Small intestine (tissue), 7 donors: ENCODE results near the gene ZNF829. TPM values are rescaled to one million over a fixed set of nuclear protein-coding genes. Genes with fewer than 3 reads are reported as not detected.
A peak's percentile ranks its signal among the peaks of the same experiment; 100 is the strongest.

Experiments
- DNase-seq, 2 donors: peaks; one replicate each; pipeline versions ENCODE4 v3.0.0 to v3.0.0-alpha.2; 2013
- FAIRE-seq: peaks from 2 replicates; lab custom pipeline; 2012; peaks lifted over from hg19 to GRCh38; lab: Jason Lieb, UNC
- H3K27ac ChIP-seq, 3 donors: one replicate each; pipeline ENCODE4 v1.5.1; 2013; ENCODE audit warnings: low read length in 2 of 3, mild to moderate bottlenecking in 2 of 3, control low read depth in 1 of 3, inconsistent platforms in 1 of 3, low read depth in 1 of 3, moderate library complexity in 1 of 3
- H3K27me3 ChIP-seq, 3 donors: one replicate each; pipeline ENCODE4 v1.6.1; 2013; ENCODE audit warnings: low read length in 3 of 3, inconsistent platforms in 1 of 3; ENCODE audit not compliant: control insufficient read depth in 3 of 3, insufficient read depth in 3 of 3
- H3K36me3 ChIP-seq, 3 donors: one replicate each; pipeline ENCODE4 v1.6.1; 2013; ENCODE audit warnings: low read length in 3 of 3, inconsistent platforms in 1 of 3, low read depth in 1 of 3, mild to moderate bottlenecking in 1 of 3, moderate library complexity in 1 of 3; ENCODE audit not compliant: control insufficient read depth in 3 of 3, insufficient read depth in 2 of 3
- H3K4me1 ChIP-seq, 3 donors: one replicate each; pipeline ENCODE4 v1.6.1; 2013; ENCODE audit warnings: low read length in 2 of 3, inconsistent platforms in 1 of 3, low read depth in 1 of 3, mild to moderate bottlenecking in 1 of 3, moderate library complexity in 1 of 3; ENCODE audit not compliant: control insufficient read depth in 3 of 3, insufficient read depth in 2 of 3
- H3K4me3 ChIP-seq, 3 donors: one replicate each; pipeline ENCODE4 v1.5.1; 2013; ENCODE audit warnings: low read length in 3 of 3, control low read depth in 1 of 3, inconsistent platforms in 1 of 3, low read depth in 1 of 3, mild to moderate bottlenecking in 1 of 3, moderate library complexity in 1 of 3
- H3K9me3 ChIP-seq, 2 donors: one replicate each; pipeline ENCODE4 v1.6.1; 2013; ENCODE audit warnings: low read depth in 1 of 2, low read length in 1 of 2; ENCODE audit not compliant: control insufficient read depth in 2 of 2, insufficient read depth in 1 of 2
- WGBS, 3 donors: extraction: QIAGEN DNeasy Blood & Tissue Kit; methylation state at CpG; one replicate each; pipeline ENCODE4 v1.1.7; 2013; 5-methylcytosine and 5-hydroxymethylcytosine counted together
- polyA plus RNA-seq, 4 donors: library from polyadenylated mRNA; stranded (reverse) in 3 of 4; unstranded in 1 of 4; fragments of 200-250 nt in 3 of 4; fragments of 120-200 nt in 1 of 4; gene quantifications; one replicate each; pipeline versions ENCODE4 v1.2.1 to v1.2.3, GENCODE V29; 2013
- donor health status: healthy with polysubstance abuse.
- donor health status: control.
- donor health status: control.
- donor health status: Bipolar disorder and iron deficiency.
- donor health status: healthy.

The ZNF829 gene
- polyA plus RNA-seq, 4 donors, result 0.22 to 2.9 (median 0.86) TPM

GRCh38 chr19:36849701-36850558 is 66.2 kb downstream of the ZNF829 start:
- Histone ChIP-seq H3K36me3 (peaks cover 0 to 5% (median 4%) of the 10 kb centered on the region in 3 donors), H3K4me3 (peak overlapping the region; percentile 68 to 80 (median 78)), H3K27ac (peak overlapping the region; percentile 50 to 88 (median 85)), H3K9me3 (peaks cover 0 to 20% of the 10 kb centered on the region in 2 donors), H3K27me3 (no peaks in the 10 kb centered on the region), H3K4me1 (peaks cover 0 to 3% (median 2%) of the 10 kb centered on the region in 3 donors)
- WGBS, 3 donors, result 0 to 1% (median 0%) methylated on average over 36 of the region's 36 CpGs
- DNase-seq, result peak; percentile 93 to 96
- no peak for FAIRE-seq

GRCh38 chr19:36847968-36848367 is 68.1 kb downstream of the ZNF829 start:
- FAIRE-seq (no peak), DNase-seq (no peak)
- H3K9me3 ChIP-seq, result peaks cover 0 to 22% of the 10 kb centered on the region in 2 donors
- no peak overlapping the region for H3K27ac ChIP-seq
- no peaks in the 10 kb centered on the region for H3K27me3 ChIP-seq
- H3K36me3 ChIP-seq, result peaks cover 0 to 10% (median 0%) of the 10 kb centered on the region in 3 donors
- peaks cover 0 to 3% (median 2%) of the 10 kb centered on the region in 3 donors for H3K4me1 ChIP-seq
- H3K4me3 ChIP-seq, result no peak overlapping the region
- 70 to 85% (median 73%) methylated on average over 1 of the region's 1 CpG for WGBS, 3 donors

- DNase-seq (no peak), FAIRE-seq (peak; percentile 5)
- Histone ChIP-seq H3K36me3 (peaks cover 0 to 8% (median 5%) of the 10 kb centered on the region in 3 donors), H3K4me1 (peaks cover 0 to 6% (median 0%) of the 10 kb centered on the region in 3 donors), H3K27ac (peak overlapping the region in 2 of 3 donors; percentile 83 to 98), H3K9me3 (peaks cover 0 to 33% of the 10 kb centered on the region in 2 donors), H3K27me3 (no peaks in the 10 kb centered on the region), H3K4me3 (peak overlapping the region; percentile 56 to 72 (median 69))
- 13 to 32% (median 23%) methylated on average over 12 of the region's 12 CpGs for WGBS, 3 donors
Observed at GRCh38 chr19:36838784-36839324, 77.2 kb downstream of the ZNF829 start.

Other genes starting within 250 kb of the ZNF829 start
- 1 to 10 TPM; 2.2 to 9.0 (median 2.8) TPM for gene ZNF461, start 249.5 kb downstream of the ZNF829 start, polyA plus RNA-seq
- 1 to 10 TPM; 1.1 to 8.0 (median 3.9) TPM for gene ZNF567, start 228.7 kb downstream of the ZNF829 start, polyA plus RNA-seq
- 1 to 10 TPM in 1 of 4 donors, under 1 TPM in 3; 0.22 to 1.6 (median 0.36) TPM for gene ZNF850, start 143.5 kb downstream of the ZNF829 start, polyA plus RNA-seq
- gene ZNF790, start 77.9 kb downstream of the ZNF829 start, polyA plus RNA-seq, result 10 to 100 TPM in 1 of 4 donors, 1 to 10 TPM in 3; 1.1 to 10.1 (median 1.9) TPM
- gene ZNF345, start 65.4 kb downstream of the ZNF829 start, polyA plus RNA-seq, result 10 to 100 TPM in 1 of 4 donors, 1 to 10 TPM in 2, under 1 TPM in 1; 0.54 to 11.0 (median 2.0) TPM
- 10 to 100 TPM in 1 of 4 donors, 1 to 10 TPM in 3; 1.8 to 10.6 (median 2.8) TPM for gene ZNF568, start within 50 bp of the ZNF829 start, polyA plus RNA-seq
- 10 to 100 TPM in 1 of 4 donors, 1 to 10 TPM in 3; 2.7 to 11.4 (median 4.4) TPM for gene ZNF420, start 162.1 kb upstream of the ZNF829 start, polyA plus RNA-seq